Activated T-cell treated with anti-CD3 and anti-CD28 coated beads for 1 hour (primary cell): ENCODE data around the gene LAMTOR3.

Experiments used
- DNase-seq: peaks from one replicate; pipeline ENCODE4 v3.0.0-alpha.2; 2020; ENCODE audit warnings: low read depth

The LAMTOR3 gene

GRCh38 chr4:99861120-99861905, 32.9 kb downstream of the LAMTOR3 start:
- no peak for DNase-seq

DNA sequence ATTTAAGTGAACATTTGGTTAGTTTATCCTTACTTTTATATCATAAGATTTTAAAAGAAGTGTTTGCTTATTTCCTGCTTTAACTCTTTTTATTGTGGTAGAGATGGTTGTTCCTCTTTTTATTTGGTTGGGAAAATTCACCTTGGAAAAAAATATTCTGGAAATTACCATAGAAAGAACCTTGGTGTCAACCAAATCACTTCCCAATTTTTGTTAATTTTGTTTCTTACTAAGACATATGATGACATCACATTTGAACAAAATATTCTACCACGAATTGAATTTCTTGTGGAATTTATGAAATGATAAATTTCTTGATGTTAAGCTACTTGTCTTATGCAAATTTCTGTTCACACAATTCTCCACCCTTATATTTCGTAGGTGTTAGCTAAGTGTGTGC, 33.7 kb downstream of the LAMTOR3 start:
- no peak for DNase-seq

GRCh38 chr4:99859618-99860017, 34.6 kb downstream of the LAMTOR3 start:
- DNase-seq = no peak

GRCh38 chr4:99857307-99857706, 36.9 kb downstream of the LAMTOR3 start:
- no peak for DNase-seq

DNA sequence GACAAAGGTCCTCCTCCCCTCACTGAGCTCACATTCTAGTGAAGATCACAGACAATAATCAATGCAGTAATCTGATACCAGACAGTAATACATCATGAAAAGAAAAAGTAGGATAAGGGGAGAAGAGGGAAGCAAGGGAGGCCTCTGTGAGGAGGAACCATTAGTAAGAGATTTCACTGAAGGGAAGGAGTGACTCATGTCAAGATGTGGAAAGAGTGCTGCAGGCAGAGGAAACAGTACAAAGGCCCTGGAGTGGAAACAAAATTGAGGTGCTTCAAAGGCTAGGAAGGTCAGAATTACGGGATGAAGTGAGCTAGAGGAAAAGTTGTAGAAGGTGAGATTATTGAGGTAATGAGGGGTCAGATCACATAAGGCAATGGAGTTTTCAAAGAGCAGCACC, 38.1 kb downstream of the LAMTOR3 start:
- DNase-seq = no peak

- no peak for DNase-seq
Measured at GRCh38 chr4:99855678-99856077, 38.5 kb downstream of the LAMTOR3 start.

DNA sequence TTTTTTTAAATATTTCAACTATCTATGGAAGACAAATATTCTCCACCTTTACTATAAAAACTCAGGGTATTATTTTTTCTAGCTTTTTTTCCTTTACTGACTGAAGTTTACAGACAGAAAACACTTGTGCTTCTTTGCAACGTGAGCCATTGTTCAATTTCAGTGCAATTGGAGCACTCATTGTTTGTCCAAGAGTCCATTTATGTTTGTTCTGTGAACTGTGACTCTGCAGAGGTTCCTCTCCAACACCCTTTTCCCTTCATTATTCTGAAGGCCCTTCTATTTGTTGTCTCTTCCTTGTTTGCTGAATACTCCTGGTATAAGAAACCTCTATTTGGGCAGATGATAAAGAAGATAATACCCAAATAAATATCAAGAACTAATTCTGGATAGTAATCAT, 40.2 kb downstream of the LAMTOR3 start:
- no peak for DNase-seq

DNA sequence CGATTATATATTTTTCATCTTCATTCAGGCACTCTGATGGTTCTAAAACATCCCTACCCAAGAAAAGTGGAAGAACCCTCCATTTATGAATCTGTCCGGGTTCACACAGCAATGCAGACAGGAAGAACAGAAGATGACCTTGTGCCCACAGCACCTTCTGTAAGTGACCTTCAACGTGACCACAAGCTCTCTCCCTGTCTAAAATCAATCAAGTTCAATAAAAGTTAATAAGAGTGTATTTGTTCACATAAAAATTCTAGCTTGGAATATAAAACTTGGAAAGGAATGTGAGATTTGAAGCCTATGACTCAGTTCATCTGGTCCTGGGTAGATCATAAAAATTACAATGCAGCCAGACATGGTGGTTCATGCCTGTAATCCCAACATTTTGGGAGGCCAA, 41.0 kb downstream of the LAMTOR3 start:
- DNase-seq = no peak

DNA sequence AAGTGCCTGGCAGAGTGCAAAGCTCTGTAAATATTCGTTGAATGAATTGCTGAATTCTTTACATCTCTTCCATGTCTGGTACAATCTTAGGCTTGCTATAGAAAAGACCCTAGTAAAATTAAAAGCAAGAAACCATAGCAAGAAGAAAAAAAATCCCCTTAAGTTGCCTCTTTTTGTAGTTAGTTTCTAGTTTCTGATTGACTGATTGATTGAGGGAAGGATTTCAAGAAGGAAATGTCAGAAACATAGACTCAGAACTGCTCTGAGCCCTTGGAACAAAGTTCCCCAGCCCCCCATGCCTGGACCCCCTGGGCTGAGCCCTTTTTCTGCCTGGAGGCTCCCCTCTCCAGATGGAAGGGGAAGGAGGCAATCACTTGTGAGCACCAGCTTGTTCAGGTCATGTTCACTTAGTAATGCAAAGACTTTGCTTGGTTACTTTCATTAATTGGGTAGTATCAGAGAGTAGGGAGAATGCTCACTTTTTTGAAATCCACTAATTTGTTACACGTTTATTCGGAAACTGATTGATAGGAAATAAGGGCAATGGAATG, 42.0 kb downstream of the LAMTOR3 start:
- no peak for DNase-seq

DNA sequence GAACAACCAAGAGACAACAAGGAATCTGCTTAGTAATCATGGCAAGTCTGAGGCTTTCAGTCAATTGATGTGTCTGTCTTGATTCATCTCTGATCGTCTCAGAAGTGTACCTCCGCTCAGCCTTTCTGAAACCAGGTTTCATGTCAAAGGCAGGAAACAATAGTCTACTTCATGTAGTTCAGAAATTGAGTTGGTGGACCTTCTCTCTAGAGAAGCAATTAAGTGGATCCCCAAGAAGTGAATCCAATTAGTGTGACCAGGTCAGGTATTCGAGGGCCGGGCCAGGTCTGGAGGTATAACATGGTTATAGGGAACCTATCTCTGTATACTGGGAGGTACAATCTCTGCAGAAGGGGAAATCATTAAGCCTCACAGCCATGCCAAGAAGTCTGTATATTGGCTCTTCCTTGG, 45.6 kb downstream of the LAMTOR3 start:
- DNase-seq = no peak

- no peak for DNase-seq
Measured at GRCh38 chr4:99847362-99847976, 46.8 kb downstream of the LAMTOR3 start.

DNA sequence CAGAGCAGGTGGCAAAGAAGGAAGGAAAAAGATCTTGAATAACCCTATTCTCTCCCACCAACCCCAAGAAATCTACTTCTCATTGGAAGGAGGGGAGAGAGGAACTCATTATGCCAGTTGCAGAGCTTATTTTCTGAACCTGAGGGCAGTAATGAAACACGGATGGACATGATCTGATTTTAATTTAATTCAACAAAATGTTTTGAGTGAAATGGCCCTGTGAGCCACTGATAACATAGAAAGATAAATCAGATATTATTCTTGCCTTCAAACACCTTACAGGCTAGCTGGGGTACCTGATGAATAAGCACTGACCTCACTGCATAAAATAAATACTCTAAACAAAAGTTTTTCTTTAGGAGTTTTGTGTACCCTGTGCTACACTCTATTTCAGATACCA, 47.3 kb downstream of the LAMTOR3 start:
- no peak for DNase-seq

DNA sequence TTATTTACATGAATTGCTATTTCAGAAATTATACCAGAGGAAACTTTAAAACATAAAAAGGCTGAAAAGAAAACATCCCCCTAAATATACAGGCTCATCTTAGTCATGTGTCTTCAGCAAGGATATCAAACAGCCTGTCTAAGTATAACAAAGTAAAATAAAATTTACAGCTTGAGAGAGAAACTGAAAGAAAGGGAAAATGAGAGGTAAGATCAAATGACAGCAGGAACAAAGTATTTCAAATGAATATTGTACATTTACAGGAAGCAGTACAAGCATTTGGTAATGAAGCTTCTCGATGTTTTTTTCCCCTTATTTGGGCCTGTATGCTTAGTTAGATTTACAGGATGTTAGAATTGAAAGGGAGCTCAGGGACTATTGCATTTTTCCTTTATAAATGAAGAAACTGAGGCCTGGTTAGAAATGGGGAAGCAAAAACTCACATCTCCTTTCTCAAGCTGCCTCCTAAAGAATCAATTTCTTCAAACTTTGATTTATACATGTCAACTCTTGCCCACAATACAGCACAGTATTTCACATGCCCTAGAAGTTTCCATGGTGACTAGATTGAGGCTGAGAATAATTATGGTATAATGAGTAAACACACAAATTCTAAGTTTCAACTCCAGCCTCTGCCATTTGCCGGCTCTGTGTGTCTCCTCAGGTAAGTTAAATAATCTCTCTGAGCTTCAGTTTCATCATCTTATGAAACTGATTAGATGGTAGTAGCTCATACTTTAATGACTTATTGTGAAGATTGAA, 48.3 kb downstream of the LAMTOR3 start:
- DNase-seq = no peak

DNA sequence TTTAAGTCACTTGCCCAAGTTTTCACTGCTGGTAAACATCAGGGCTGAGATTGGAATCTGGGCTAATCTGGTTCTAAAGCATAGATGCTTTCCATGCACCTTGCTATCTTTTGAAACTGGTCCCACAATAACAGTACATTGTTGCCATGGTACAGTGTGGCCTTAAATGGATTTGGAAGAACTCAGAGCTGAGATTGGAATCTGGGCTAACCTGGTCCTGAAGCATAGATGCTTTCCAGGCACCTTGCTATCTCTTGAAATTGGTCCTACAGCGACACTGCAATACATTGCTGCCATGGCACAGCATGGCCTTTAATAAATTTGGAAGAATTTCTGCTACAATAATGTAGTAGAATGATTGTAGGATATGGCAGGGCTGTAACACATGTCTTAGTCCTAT, 49.0 kb downstream of the LAMTOR3 start:
- no peak for DNase-seq

DNA sequence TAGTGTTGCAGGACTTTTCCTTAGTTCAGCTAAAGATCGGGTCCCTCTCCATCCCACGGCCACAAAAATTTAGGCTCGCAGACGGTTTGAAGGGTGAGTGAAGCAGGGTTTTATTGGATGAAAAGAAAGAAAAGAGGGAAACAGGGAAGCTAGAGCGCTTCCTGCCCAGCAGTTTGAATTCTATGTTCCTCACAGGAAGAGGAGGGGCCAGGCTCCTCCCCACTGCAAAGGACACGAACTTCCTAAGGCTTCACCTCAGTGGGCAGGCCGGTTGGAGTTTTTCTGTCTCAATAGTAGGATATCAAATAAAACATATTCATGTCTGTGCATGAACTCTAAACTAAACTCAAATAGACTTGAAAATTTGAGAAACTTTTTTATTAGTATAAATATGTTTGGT, 50.2 kb downstream of the LAMTOR3 start:
- DNase-seq = no peak

DNA sequence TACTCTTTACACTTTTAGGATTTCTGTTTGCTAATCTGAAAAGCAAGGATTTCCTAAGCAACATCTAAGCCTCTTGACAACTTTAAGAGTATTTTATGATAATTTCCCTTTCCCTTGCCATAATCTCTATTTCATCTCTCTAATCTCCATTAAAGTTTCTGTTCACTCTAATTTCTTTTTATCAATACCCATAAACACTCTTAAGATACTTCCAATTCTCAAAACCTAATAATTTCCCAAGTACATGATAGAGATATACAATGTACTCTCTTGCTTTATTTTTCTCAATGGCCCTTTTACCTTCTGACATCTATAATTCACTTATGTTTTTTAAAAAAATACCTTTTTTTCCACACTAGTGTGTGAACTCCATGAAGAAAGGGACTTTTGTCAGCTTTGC, 50.8 kb downstream of the LAMTOR3 start:
- no peak for DNase-seq

GRCh38 chr4:99841129-99841528, 53.1 kb downstream of the LAMTOR3 start:
- DNase-seq = no peak

DNA sequence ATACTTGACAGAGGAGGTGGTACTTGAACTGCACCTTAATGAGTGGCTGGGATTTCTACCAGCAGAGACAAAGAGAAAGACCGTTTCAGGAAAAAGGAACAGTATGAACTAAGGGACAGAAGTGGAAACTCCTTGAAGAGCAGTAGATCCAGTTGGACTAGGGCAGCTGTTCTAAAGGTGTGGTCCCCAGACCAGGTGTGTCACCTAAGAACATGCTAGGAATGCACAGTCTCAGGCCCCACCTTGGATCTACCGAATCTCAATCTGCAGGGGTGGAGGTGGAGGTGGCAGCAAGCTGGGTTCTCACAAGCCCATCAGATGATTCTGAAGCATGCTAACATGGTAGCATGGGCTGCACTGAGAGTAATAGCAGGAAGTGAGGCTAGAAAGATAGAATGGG, 55.3 kb downstream of the LAMTOR3 start:
- no peak for DNase-seq

- DNase-seq = no peak
Measured at GRCh38 chr4:99835942-99836341, 58.3 kb downstream of the LAMTOR3 start.

DNA sequence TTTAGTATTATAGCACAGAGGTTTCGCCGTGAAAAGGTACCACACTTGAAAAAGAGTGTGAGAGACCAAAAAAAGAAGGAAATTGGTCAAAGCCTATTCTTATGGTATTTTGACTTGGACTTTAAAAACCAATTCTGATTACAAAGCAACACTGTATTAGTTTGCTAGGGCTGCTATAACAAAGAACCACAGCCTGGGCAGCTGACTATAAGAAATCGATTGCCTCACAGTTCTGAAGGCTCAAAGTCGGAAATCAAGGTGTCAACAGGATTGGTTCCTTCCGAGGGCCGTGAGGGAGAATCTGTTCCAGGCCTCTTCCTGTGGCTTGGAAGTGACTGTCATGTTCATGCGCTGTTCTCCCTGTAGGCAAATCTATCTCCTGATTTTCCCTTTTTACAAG, 59.7 kb downstream of the LAMTOR3 start:
- no peak for DNase-seq

- no peak for DNase-seq
Measured at GRCh38 chr4:99833756-99834155, 60.5 kb downstream of the LAMTOR3 start.

- DNase-seq = no peak
Measured at GRCh38 chr4:99832758-99833157, 61.5 kb downstream of the LAMTOR3 start.

GRCh38 chr4:99832321-99832720, 61.9 kb downstream of the LAMTOR3 start:
- DNase-seq = no peak
